HG03175 (cell line): ENCODE measurements around the gene LACTBL1.
"Not testable (repeated sequence)": the region's sequence is repeated elsewhere in the genome, so short reads cannot be mapped to it uniquely, and the experiment has no call there.

Experiments used
- ATAC-seq: cut with Tn5 transposase; IDR thresholded peaks from one replicate; pipeline ENCODE4 v1.9.1; 2021; ENCODE audit warnings: mild to moderate bottlenecking, moderate library complexity; ENCODE audit not compliant: unreplicated experiment

LACTBL1 gene, protein sequence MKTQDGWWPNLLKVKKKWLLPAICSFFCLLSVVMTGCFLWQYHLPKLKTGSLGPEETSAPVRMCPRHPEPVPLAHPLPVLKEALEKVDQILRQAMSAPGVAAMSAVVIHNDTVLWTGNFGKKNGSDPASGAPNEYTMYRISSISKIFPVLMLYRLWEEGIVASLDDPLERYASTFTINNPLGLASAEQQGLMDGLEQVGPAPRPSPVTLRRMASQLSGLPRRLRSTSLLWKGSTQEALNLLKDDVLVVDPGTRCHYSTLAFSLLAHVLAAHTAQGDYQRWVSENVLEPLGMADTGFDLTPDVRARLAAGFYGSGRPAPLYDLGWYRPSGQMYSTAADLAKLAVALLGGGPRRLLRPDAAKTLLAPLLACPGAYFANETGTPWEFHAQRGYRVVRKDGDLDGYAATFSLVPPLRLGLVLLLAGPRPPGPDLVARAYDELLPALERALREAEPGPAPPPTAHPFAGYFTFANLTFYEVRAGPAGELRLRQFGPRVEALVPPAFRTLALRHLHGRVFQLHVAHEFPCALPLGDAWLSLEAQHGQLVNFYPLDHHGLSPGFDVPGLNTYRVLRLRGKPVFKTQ

DNA sequence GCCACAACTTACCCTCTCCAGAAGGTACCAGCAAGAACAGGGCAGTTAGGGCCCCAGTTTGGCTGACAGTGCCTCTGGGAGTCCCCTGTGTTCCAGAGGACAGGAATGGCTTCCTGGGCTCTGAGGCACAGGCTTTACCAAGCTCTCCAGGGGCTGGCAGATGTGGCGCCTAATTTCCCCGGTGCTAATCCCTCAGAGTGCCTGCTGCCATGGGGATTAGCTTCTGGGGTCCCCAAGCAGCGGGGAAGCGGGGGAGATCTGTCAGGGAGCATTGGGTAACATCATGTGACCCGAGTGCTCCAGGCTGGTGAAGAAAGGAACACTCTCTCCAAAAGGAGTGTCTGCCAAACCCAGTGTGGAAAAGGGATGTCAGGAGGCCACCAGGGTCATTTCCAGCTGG, at the start of gene LACTBL1:
LACTBL1 (minus strand) TSS at position 107 of the 400 bp plus-strand sequence. CDS start 550 bp downstream, outside the sequence.
- ATAC-seq: no peak

DNA sequence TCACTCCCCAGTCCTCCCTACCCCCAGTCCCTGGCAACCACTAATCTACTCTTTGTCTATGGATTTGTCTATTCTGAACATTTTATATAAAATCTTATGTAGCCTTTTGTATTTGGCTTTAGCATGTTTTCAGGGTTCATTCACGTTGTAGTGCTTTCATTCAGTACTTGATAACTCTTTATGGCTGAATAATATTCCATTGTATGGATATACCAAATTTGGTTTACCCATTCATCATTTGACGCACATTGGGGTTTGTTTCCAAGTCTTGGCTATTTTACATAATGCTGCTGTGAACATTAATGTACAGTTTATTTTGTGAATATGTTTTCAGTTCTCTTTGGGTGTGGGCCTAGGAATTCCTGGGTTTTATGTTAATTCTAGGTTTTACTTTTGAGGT, 49.2 kb upstream of the LACTBL1 start:
- ATAC-seq: no peak

DNA sequence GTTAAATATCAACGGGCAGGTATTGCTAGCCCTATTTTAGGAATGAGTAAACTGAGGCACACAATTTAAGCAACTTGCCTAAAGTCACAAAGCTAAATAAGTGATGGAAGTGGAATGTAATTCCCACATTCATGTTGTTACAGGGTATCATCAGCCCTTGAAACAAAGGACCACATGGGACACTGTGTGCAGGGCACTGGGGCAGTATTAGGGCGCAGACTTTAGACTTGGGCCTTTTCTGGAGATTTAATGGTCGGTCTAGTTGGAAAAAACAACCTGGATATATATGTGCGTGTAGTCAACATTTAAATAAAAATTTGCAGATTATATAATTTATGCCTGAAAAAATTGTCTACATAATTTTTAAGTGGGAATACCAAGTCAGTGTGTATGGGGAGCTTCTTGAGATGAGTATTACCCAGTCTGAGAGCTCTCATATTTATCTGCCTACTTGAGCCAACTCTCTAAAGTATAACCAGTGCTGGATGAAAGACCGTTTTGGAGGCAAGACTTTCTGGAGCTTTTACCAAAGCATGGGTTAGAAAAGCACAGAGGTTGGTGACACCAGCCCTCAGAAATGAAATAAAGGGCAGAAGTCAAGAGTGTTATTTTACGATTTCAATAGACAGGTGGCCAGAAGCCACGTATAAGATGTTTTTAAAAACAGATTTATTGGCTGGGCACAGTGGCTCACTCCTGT, 48.2 kb upstream of the LACTBL1 start:
- no peak for ATAC-seq

DNA sequence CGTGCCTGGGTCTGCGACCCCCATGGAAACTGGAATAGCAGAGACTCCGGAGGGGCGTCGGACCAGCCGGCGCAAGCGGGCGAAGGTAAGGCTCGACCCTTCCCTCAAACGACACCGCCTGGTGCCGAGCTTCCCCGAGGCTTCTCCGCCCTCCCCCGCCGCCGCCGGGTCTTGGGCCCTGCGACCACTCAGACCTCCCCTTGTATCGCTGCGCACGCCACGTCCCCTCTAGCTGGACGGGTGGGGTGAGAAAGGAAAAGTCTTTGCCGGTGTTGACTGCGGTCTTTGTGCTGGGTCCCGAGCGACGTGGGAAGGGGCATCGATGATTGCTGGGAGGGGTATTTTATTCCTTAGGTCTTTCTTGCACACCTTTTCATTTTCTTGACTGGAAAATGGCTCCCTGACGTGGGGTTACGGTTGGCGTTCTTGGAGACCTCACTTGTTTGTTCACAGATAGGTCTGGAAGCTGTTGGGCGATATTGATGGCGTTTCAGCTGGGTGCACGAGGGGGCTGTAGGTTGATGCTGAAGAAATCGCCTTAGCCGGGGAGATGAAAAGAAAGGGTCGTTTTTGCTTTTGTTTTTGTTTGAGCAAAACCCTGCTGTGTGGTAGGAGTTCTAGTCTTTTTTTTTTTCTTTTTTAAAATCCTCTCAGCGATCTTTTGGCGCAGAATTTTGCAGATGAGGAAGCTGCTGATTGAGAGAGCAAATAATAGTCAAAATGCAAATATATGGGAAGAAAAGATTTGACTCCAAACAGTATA, 47.4 kb upstream of the LACTBL1 start:
- peak; percentile 13 for ATAC-seq

DNA sequence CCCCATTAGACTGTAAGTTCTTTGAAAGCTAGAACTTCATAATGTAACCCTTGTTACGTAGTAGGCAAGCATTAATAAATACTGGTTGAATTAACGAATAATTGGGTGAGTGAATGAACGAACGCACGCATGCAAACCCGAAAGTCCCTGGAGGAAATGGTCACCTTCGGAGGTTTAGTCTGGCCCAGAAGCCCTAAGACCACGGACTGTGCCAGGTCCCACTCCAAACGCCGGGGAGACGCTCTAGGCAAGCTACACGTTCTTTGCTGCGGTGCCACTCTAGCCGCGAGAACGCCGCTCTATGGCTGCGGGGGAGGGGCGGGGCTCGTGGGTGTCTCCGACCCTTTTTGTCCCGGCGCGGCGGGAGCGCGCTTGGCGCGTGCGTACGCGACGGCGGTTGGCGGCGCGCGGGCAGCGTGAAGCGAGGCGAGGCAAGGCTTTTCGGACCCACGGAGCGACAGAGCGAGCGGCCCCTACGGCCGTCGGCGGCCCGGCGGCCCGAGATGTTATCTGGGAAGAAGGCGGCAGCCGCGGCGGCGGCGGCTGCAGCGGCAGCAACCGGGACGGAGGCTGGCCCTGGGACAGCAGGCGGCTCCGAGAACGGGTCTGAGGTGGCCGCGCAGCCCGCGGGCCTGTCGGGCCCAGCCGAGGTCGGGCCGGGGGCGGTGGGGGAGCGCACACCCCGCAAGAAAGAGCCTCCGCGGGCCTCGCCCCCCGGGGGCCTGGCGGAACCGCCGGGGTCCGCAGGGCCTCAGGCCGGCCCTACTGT, 46.6 kb upstream of the LACTBL1 start, which contains the start of gene KDM1A:
KDM1A (plus strand) TSS at position 375 of the 769 bp plus-strand sequence; CDS start at position 504, 129 bp downstream.
- ATAC-seq: peak; percentile 94

DNA sequence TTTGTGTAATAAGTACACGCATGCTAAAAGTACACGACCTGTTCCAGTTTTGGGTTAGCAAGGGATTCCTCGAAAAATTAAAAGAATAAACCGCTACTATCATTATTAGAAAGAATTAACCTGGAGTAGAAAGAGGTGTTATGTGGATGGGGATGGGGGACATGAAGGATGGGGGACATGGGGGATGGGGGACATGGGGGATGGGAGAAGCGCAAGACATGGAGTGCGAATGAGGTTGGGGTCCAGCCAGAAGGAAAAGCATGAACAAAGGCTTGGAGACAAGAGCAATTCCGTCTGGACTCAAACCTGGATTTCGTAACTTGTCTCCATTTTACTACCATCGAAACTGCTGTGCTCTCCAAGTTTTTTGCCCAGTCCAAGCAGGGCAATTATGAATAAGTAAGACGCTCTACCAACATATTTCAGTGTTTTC, 46.0 kb upstream of the LACTBL1 start:
- no peak for ATAC-seq

DNA sequence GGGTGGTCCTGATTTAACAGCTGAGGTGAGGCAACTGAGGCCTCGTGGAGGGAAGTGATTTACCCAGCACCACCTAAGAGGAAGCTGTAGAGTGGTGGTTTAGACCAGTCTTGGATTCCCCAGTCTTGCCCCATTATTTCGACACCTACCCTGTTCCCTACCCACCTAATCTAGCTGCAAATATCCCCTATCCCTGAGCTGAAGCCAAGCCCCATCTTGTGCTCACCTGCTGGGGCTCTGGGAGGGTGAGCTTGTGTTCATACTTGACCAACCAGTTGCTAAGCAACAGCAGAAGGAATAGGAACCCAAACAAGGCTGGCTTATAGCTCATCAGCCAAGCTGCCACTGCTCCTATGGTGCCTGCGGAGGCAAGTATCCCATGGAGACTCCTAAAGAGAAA, 41.0 kb upstream of the LACTBL1 start:
- no peak for ATAC-seq

DNA sequence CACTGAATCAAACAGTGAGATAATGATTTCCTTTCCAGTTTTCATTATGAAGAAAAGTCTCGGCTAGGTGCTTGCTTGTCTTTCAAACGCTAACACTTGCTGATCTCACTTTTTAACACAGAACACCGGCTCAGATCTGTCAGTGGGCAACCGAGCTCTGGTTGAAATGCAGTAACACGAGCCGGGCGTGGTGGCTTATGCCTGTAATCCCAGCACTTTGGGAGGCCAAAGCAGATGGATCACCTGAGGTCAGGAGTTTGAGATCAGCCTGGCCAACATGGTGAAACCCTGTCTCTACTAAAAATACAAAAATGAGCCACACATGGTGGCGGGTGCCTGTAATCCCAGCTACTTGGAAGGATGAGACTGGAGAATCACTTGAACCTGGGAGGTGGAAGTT, 37.4 kb upstream of the LACTBL1 start:
- ATAC-seq: not testable (repeated sequence)

DNA sequence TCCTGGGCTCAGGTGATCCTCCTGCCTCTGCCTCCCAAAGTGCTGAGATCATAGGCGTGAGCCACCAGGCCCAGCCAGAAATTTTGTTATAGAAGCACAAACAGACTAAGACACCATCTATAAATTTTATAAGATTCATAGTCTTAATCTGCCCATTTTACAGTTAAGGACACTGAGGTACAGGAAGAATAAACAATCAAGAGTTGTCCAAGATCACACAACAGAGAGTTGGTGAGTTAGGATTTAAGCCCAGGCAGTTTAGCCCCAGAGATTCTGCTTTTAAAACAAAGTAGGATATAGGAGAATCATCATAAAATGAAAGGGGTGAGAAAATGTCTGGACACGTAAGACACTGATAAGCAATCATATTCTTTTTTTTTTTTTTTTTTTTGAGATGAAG, 36.2 kb upstream of the LACTBL1 start:
- ATAC-seq: no peak

DNA sequence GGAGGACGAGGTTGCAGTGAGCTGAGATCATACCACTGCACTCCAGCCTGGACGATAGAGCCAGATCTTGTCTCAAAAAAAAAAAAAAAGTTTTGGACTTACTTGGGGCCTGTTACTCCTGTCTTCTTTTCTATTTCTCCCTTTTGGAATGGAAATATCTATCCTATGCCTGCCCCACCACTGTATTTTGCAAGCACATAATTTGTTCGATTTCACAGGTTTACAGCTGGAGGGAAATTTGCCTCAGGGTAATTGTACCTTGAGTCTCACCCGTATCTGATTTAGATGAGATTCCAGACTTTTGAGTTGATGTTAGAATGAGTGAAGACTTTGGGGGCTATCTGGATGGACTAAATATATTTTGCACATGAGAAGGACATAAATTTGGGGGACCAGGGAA, 34.4 kb upstream of the LACTBL1 start:
- ATAC-seq: no peak

DNA sequence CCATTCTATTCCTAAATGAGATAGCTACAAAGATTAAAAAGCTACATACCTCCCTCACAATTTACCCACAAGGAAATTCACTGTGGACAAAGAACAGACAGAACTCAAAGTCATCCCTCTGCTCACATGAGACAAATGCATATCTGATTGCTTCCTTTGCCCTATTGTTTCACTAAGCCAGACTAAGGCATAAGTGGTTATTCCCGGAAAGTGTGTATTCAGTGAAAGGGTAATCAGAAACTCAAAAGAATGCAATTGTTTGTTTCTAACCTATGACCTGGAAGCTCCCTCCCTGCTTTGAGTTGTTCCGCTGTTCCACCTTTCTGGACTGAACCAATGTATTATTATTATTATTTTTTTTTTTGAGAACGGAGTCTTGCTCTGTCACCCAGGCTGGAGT, 32.1 kb upstream of the LACTBL1 start:
- not testable (repeated sequence) for ATAC-seq

DNA sequence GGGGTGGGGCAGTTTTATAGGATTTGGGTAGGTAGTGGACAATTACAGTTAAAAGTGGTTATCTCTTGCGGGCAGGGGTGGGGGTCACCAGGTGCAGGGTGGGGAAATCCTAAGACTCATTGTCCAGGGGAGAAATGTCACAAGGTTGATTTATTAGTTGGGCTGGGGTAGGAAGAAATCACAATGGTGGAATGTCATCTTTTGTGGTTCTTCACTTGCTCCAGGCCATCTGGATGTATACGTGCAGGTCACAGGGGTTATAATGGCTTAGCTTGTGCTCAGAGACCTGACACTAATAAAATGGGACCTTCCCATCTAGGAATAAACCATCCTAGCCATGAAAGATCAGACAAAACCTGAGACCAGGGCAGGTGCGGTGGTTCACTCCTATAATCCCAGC, 31.4 kb upstream of the LACTBL1 start:
- ATAC-seq: no peak

DNA sequence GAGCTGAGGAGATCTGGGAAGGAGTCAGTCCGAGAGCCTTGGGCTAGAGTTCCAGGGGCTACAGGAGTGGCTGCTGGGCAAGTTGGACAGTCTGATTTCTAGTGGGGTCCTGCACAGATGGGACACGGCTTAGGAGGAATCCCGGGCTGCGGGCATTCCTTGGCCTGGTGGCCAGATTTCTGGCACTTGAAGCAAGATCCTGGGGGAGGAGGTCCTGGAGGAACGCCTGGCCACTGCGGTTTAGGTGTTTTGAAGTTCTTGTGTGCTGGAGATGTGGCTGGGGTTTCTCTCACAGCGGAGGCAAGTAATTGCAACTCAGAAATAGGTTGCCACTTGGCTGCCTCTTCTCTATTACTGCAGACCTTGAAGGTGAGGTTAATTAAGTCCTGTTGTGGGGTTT, 29.6 kb upstream of the LACTBL1 start:
- ATAC-seq: not testable (repeated sequence)

DNA sequence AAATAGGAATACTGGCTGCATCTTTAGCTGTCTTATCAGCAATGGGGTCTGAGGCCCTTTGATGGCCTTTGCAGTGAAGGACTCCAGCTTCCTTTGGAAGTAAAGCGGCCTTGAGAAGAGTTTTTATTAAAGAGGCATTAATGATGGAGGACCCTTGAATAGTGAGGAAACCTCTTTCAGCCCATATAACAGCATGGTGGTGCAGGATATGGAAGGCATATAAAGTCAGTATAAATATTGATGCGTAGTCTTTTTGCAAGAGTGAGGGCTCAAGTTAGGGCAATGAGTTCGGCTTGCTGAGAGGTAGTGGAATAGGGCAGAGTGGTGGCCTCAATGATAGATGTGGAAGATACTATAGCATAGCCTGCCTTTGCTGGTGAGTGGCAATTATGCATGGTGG, 27.5 kb upstream of the LACTBL1 start:
- not testable (repeated sequence) for ATAC-seq

DNA sequence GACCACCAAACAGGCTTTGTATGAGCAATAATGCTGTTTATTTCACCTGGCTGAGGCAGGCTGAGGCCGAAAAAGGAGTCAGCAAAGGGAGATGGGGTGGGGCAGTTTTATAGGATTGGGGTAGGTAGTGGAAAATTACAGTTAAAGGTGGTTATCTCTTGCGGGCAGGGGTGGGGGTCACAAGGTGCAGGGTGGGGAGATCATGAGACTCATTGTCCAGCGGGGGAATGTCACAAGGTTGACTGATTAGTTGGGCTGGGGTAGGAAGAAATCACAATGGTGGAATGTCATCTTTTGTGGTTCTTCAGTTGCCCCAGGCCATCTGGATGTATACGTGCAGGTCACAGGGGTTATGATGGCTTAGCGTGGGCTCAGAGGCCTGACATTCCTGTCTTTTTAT, 24.9 kb upstream of the LACTBL1 start:
- ATAC-seq: not testable (repeated sequence)

DNA sequence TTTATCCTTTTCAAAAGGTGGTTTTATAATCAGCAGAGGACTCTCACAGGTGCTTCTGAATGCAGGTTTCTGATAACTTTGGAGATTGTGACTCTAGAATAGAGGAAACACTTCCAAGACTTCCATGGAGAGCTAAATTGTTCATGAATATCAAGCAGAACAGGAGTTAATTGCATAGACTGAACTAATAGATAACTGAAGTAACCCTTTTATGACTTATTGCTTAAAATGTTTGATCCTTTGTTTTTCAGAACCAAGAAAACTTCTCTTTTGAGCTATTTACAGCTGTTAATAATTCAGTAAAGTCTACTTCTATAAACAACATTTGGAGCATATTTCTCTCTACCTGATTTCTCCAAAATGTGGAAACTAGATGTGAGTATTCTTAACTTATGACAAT, 23.1 kb upstream of the LACTBL1 start:
- no peak for ATAC-seq

DNA sequence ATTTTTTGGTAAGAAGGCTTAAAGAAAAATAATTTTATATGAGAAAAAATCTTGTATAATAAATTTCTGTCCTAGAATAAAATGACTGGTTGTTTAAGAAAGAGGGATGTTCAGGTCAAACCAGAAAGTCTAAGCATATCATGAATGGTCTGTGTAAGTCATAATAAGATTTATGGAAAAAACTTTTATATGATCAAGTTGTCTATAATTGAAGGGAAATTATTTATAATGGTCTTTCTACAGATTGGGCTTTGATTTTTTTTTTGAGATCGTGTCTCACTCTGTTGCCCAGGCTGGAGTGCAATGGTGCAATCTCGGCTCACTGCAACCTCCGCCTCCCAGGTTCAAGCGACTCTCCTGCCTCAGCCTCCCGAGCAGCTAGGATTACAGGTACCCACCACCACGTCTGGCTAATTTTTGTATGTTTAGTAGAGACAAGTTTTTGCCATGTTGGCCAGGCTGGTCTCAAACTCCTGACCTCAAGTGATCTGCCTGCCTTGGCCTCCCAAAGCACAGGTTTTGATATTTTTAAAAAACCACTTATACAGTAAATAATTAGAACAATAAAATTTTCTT, 20.6 kb upstream of the LACTBL1 start:
- ATAC-seq: not testable (repeated sequence)

DNA sequence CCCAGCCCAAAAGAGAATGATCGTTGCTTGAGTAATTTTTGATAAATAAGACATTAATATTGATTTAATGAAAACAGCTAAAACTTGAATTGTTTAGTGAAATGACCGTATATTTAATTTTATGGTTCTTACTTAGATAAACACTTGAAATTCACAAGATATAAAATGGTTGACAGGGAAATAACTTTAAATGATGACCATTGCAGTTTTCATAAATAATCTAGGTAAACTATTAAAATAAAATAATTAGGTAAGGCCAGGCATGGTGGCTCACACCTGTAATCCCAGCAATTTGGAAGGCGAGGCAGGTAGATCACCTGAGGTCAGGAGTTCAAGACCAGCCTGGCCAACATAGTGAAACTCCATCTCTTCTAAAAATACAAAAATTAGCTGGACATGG, 19.7 kb upstream of the LACTBL1 start:
- ATAC-seq: not testable (repeated sequence)

DNA sequence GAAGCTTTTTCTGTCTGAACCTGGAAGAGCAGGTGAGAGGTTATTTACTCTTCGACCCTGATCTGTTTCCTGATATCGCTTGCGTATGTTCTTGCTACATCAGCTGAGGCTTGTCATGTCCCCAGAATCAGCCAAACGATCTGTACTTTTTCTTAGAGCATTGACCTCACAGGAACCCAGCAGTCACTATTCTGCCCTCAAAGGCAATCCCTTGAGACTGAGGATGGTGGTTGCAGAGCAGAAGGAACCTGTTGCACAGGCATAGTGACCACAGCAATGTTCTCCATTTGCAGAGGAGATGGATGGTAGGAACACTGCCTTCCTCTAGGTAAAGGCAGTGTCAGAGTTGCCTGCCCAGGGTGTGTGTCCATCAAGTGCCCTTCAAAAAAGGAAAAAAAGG, 11.3 kb upstream of the LACTBL1 start:
- ATAC-seq: no peak

DNA sequence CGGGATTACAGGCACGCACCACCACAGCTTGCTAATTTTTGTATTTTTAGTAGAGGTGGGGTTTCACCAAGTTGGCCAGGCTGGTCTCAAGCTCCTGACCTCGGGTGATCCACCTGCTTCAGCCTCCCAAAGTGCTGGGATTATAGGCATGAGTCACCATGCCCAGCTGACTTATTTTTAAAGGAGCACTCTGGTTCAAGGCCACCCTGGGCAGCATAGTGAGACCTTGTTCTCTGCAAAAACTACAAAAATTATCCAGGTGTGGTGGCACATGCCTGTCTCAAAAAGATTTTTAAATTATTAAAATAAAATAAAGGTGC, 7.8 kb upstream of the LACTBL1 start:
- not testable (repeated sequence) for ATAC-seq
